IMR-90 (cell line): ENCODE results near the gene SRSF2. TPM values are rescaled to one million over a fixed set of nuclear protein-coding genes. Genes with fewer than 3 reads are reported as not detected.
A peak's percentile ranks its signal among the peaks of the same experiment; 100 is the strongest.

ENCODE experiments used
- ATAC-seq: fragments of 200-7000 bp; cut with Tn5 transposase; 2 replicates; pipeline ENCODE4 v1.9.1; 2020; ENCODE audit warnings: low read depth, mild to moderate bottlenecking, moderate library complexity
- BruUV-seq: library from RNA; stranded (reverse); fragments of 400-500 nt; replicated peaks from 2 replicates; lab custom pipeline; 2021; lab: Mats Ljungman, UMichigan
- CTCF ChIA-PET: fragments of 300-600 bp; formaldehyde crosslinking; extraction: SDS; loops from one replicate; lab custom pipeline; 2021; ENCODE audit warnings: antibody characterized with exemption; lab: Yijun Ruan, JAX
- POLR2A ChIA-PET: fragments of 300-600 bp; sonication (Branson Sonifier 250); formaldehyde crosslinking; loops from one replicate; lab custom pipeline; 2022; ENCODE audit warnings: antibody characterized with exemption; ENCODE audit not compliant: unreplicated experiment; lab: Charles Lee
- DNase-seq: peaks from one replicate; pipeline ENCODE4 v3.0.0; 2013
- H2AFZ ChIP-seq: replicated peaks from 2 replicates; pipeline ENCODE3; 2013; ENCODE audit warnings: low read length, mild to moderate bottlenecking; ENCODE audit not compliant: poor library complexity
- H2AK5ac ChIP-seq: 2 replicates; pipeline ENCODE4 v1.6.1; 2013; ENCODE audit warnings: low read depth, low read length, inconsistent platforms
- H2AK9ac ChIP-seq: replicated peaks from 2 replicates; pipeline ENCODE3; 2013; ENCODE audit warnings: mild to moderate bottlenecking, low read depth, low read length, moderate library complexity; ENCODE audit not compliant: poor library complexity
- H2BK120ac ChIP-seq: 2 replicates; pipeline ENCODE4 v1.6.1; 2013; ENCODE audit warnings: low read depth, low read length, inconsistent platforms
- H2BK15ac ChIP-seq: 3 replicates; pipeline ENCODE4 v1.6.1; 2013; ENCODE audit warnings: low read depth, low read length, inconsistent platforms
- H2BK20ac ChIP-seq: 2 replicates; pipeline ENCODE4 v1.6.1; 2013; ENCODE audit warnings: low read depth, mild to moderate bottlenecking, inconsistent platforms, low read length, moderate library complexity
- H2BK5ac ChIP-seq: 2 replicates; pipeline ENCODE4 v1.6.1; 2013; ENCODE audit warnings: mild to moderate bottlenecking, low read depth, low read length, inconsistent platforms; ENCODE audit not compliant: poor library complexity, severe bottlenecking
- H3K14ac ChIP-seq: replicated peaks from 2 replicates; pipeline ENCODE4 v1.6.1; 2013; ENCODE audit warnings: low read depth, low read length, inconsistent platforms
- H3K18ac ChIP-seq: 2 replicates; pipeline ENCODE4 v1.6.1; 2013; ENCODE audit warnings: low read depth, low read length, control low read depth
- H3K23ac ChIP-seq: 2 replicates; pipeline ENCODE4 v1.6.1; 2013; ENCODE audit warnings: low read depth, low read length, inconsistent platforms
- H3K27ac ChIP-seq: 2 replicates; pipeline ENCODE4 v1.5.1; 2013; ENCODE audit warnings: mild to moderate bottlenecking, control low read depth, low read length; ENCODE audit not compliant: insufficient read depth
- H3K27me3 ChIP-seq: 2 replicates; pipeline ENCODE4 v1.6.1; 2013; ENCODE audit warnings: low read length; ENCODE audit not compliant: control insufficient read depth, insufficient read depth
- H3K36me3 ChIP-seq: 2 replicates; pipeline ENCODE4 v1.6.1; 2013; ENCODE audit warnings: low read length, mixed read lengths; ENCODE audit not compliant: control insufficient read depth, insufficient read depth
- H3K4ac ChIP-seq: 2 replicates; pipeline ENCODE4 v1.6.1; 2013; ENCODE audit warnings: low read depth, low read length, inconsistent platforms
- H3K4me1 ChIP-seq: 2 replicates; pipeline ENCODE4 v1.6.1; 2013; ENCODE audit warnings: low read length, mixed read lengths; ENCODE audit not compliant: control insufficient read depth, insufficient read depth
- H3K4me2 ChIP-seq: 2 replicates; pipeline ENCODE4 v1.6.1; 2013; ENCODE audit warnings: low read depth, mild to moderate bottlenecking, control low read depth, low read length, moderate library complexity
- H3K4me3 ChIP-seq: 2 replicates; pipeline ENCODE4 v1.5.1; 2013; ENCODE audit warnings: low read depth, mild to moderate bottlenecking, control low read depth, low read length, moderate library complexity; ENCODE audit not compliant: insufficient read depth
- H3K56ac ChIP-seq: 2 replicates; pipeline ENCODE4 v1.6.1; 2013; ENCODE audit warnings: low read length, inconsistent platforms; ENCODE audit not compliant: insufficient read depth; ENCODE audit errors: extremely low read depth
- H3K79me1 ChIP-seq, 2 experiments: 2 replicates each; pipeline ENCODE4 v1.6.1; 2013; ENCODE audit warnings: low read length in 2 of 2, inconsistent platforms in 1 of 2, low read depth in 1 of 2
- H3K9ac ChIP-seq: 2 replicates; pipeline ENCODE4 v1.6.1; 2013; ENCODE audit warnings: low read depth, low read length, control low read depth
- H3K9me1 ChIP-seq: 2 replicates; pipeline ENCODE4 v1.6.1; 2013; ENCODE audit warnings: low read length, inconsistent platforms; ENCODE audit not compliant: insufficient read depth
- H3K9me3 ChIP-seq: 2 replicates; pipeline ENCODE4 v1.6.1; 2013; ENCODE audit warnings: low read length; ENCODE audit not compliant: control insufficient read depth, insufficient read depth
- H4K20me1 ChIP-seq: 2 replicates; pipeline ENCODE4 v1.6.1; 2013; ENCODE audit warnings: low read length, inconsistent platforms; ENCODE audit not compliant: insufficient read depth
- H4K5ac ChIP-seq: 2 replicates; pipeline ENCODE4 v1.6.1; 2013; ENCODE audit warnings: mild to moderate bottlenecking, low read depth, low read length, control low read depth
- H4K8ac ChIP-seq, 2 experiments: 2 replicates each; pipeline ENCODE4 v1.6.1; 2013; ENCODE audit warnings: low read depth in 2 of 2, low read length in 2 of 2, control low read depth in 1 of 2, inconsistent platforms in 1 of 2
- H4K91ac ChIP-seq: 2 replicates; pipeline ENCODE4 v1.6.1; 2013; ENCODE audit warnings: low read depth, low read length, inconsistent platforms; ENCODE audit not compliant: insufficient read depth
- CEBPB ChIP-seq: IDR thresholded peaks from 2 replicates; pipeline ENCODE4 v1.6.1; 2012; ENCODE audit warnings: low read depth, low read length, improper control_type of control experiment
- MAZ ChIP-seq: IDR thresholded peaks from 2 replicates; pipeline ENCODE4 v1.6.1; 2012; ENCODE audit warnings: low read depth, mild to moderate bottlenecking, low read length, improper control_type of control experiment, moderate library complexity, borderline replicate concordance
- MXI1 ChIP-seq: IDR thresholded peaks from 2 replicates; pipeline ENCODE4 v1.6.1; 2012; ENCODE audit warnings: low read depth, mild to moderate bottlenecking, low read length, moderate library complexity, borderline replicate concordance
- POLR2A ChIP-seq: IDR thresholded peaks from 2 replicates; pipeline ENCODE4 v1.6.1; 2012; ENCODE audit warnings: mild to moderate bottlenecking, low read depth, low read length
- RAD21 ChIP-seq: IDR thresholded peaks from 2 replicates; pipeline ENCODE4 v1.6.1; 2012; ENCODE audit warnings: low read length, improper control_type of control experiment
- WGBS, 2 experiments: methylation state at CpG; one replicate each; pipeline versions ENCODE4 v1.1.5 to v1.1.7; 2013; ENCODE audit warnings: missing lambda C conversion rate in 2 of 2; ENCODE audit not compliant: insufficient read length in 1 of 2; ENCODE audit errors: extremely low coverage in 2 of 2; 5-methylcytosine and 5-hydroxymethylcytosine counted together
- dilution Hi-C: fragments of 300-500 bp; cut with HindIII; formaldehyde crosslinking; loops from one replicate; pipeline ENCODE4 v1.14.3; 2018; ENCODE audit warnings: low sequenced_read_pairs; ENCODE audit not compliant: unreplicated experiment
- in situ Hi-C: fragments of 300-500 bp; cut with MboI; formaldehyde crosslinking; loops from 3 replicates; pipeline ENCODE4 v1.14.3; 2019; ENCODE audit warnings: low sequenced_read_pairs, inconsistent platforms, mixed read lengths
- intact Hi-C: fragments of 100-400 bp; cut with micrococcal nuclease; formaldehyde crosslinking; loops from 2 replicates; pipeline ENCODE4 v1.10.0; 2022
- polyA plus RNA-seq, 3 experiments: library from polyadenylated mRNA; depleted of rRNA; stranded (reverse); fragments of >200 nt; gene quantifications; 2 replicates each; pipeline ENCODE4 v1.2.3, GENCODE V29; 2012; ENCODE audit warnings: low replicate concordance in 1 of 3
- total RNA-seq: library from RNA; depleted of rRNA; stranded (reverse); fragments of >200 nt; gene quantifications from 2 replicates; pipeline ENCODE4 v1.2.3, GENCODE V29; 2012

SRSF2 gene
- total and polyA plus RNA-seq, 2 of the 4 experiments (the other 2 are of a cell fraction): 98.0 to 296 TPM

DNA sequence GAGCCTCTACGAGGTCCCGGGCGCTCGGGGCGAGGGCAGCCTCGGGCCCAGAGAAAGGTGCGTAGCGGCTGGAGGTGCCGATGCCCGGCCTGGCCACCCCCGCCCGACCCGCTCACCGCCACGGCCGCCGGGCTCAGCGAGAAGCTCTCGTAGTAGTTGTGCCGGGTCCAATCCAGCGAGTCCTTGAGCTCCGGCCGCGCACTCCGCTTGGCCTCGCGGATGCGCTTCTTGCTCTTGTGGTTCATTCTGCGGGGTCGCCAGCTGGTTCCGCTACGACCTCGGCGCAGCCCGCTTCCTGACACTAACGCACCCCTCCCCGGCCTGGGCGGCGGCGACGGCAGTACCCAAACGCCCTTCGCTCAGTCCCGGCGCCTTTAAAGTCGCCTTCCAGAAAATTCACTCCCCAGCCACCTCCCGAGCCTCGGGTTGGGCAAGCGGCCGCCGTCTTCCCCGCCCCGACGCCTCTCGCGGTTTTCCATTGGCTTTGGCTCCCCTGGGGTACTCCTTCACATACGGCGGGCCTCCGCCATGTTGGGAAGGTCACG lies 10.8 kb downstream of the SRSF2 start, which contains the start of gene JMJD6:
TSS of gene JMJD6 (minus strand) at position 376 of the 545 bp plus-strand sequence. CDS start at position 245, 131 bp downstream.
- Histone ChIP-seq H3K23ac (peak within 1 kb of the TSS; percentile 88), H2AFZ (peak within 1 kb of the TSS; percentile 97), H3K56ac (peak within 1 kb of the TSS; percentile 89), H3K9me1 (0 out of 2 replicates have a peak, but pooled peaks cover 2% of the 10 kb centered on the region), H4K91ac (peak within 1 kb of the TSS; percentile 95), H2BK5ac (peak within 1 kb of the TSS; percentile 94), H3K4me2 (peak within 1 kb of the TSS; percentile 92), H3K4me1 (peaks cover 6% of the 10 kb centered on the region), H2AK5ac (peak within 1 kb of the TSS; percentile 93), H2BK15ac (peak within 1 kb of the TSS; percentile 34; the same call in 1 of the 3 replicates), H3K4ac (peak within 1 kb of the TSS; percentile 95), H4K20me1 (peaks cover 42% of the 10 kb centered on the region), H3K79me1 (peaks cover 24 to 64% of the 10 kb centered on the region in 2 experiments), H3K18ac (peak within 1 kb of the TSS; percentile 70; the same call in 1 of the 2 replicates), H4K8ac (peak within 1 kb of the TSS; percentile 68 to 92), H3K9me3 (no peaks in the 10 kb centered on the region), H3K14ac (peak within 1 kb of the TSS; percentile 94), H3K27me3 (no peaks in the 10 kb centered on the region), H2AK9ac (peak within 1 kb of the TSS; percentile 100), H3K27ac (peak within 1 kb of the TSS; percentile 95), H2BK20ac (no peak within 1 kb of the TSS), H3K36me3 (peaks cover 29% of the 10 kb centered on the region), H4K5ac (peak within 1 kb of the TSS; percentile 55), H2BK120ac (peak within 1 kb of the TSS; percentile 67; the same call in 1 of the 2 replicates), H3K4me3 (peak within 1 kb of the TSS; percentile 81), H3K9ac (peak within 1 kb of the TSS; percentile 94)
- DNase-seq (peak; percentile 95), ATAC-seq (peak; percentile 92)
- no TSS peak for BruUV-seq
- intact Hi-C loops: loop anchor here (1.0 to 2.0 kb wide), 2 partner anchors 10 to 340 kb away; no protein-coding TSS in a partner anchor
- 0% methylated on average over 29 of the region's 60 CpGs; no CpG with 5 or more reads in 1 of the 2 experiments for WGBS, 2 experiments
- CTCF ChIA-PET: interaction anchor here (0.6 kb wide), 1 partner anchor 32 kb away, joined by 3 read pairs; no protein-coding TSS in a partner anchor
- in situ Hi-C loops: no loop called here
- POLR2A ChIA-PET: interaction anchor here (0.6 to 0.9 kb wide), 2 partner anchors 9 to 133 kb away, joined by 3 read pairs; no protein-coding TSS in a partner anchor
- dilution Hi-C loops: no loop called here
- peak; percentile 84; the same call in 1 of the 2 replicates for TF ChIP-seq MAZ
- TF ChIP-seq POLR2A: peak; percentile 97
- no peak for TF ChIP-seq RAD21
- TF ChIP-seq MXI1: 0 out of 2 replicates have a peak, but pooled peaks have one; percentile 10
- TF ChIP-seq CEBPB: peak; percentile 88
